CD8-positive, alpha-beta memory T cell (primary cell): ENCODE results near the gene SLC6A7. TPM values are rescaled to one million over a fixed set of nuclear protein-coding genes. Genes with fewer than 3 reads are reported as not detected.

Source experiments
- CTCF ChIA-PET: fragments of 350-600 bp; sonication (Branson Sonifier 250); formaldehyde crosslinking; loops from one replicate; lab custom pipeline; 2021; ENCODE audit warnings: antibody characterized with exemption; lab: Charles Lee
- POLR2A ChIA-PET: fragments of 350-600 bp; sonication (Branson Sonifier 250); formaldehyde crosslinking; loops from one replicate; lab custom pipeline; 2021; ENCODE audit warnings: antibody characterized with exemption; lab: Charles Lee
- DNase-seq, 5 donors: peaks; one replicate each; pipeline versions ENCODE4 v3.0.0 to v3.0.0-alpha.2; 2020 to 2022; ENCODE audit warnings: mixed read lengths in 1 of 5
- H3K27ac ChIP-seq: one replicate; pipeline ENCODE4 v1.7.0; 2013; ENCODE audit warnings: low read depth, mild to moderate bottlenecking, low read length, moderate library complexity
- H3K27me3 ChIP-seq: 2 replicates; pipeline ENCODE4 v1.7.0; 2013; ENCODE audit warnings: low read length, mild to moderate bottlenecking; ENCODE audit not compliant: insufficient read depth, poor library complexity, severe bottlenecking
- H3K36me3 ChIP-seq: 2 replicates; pipeline ENCODE4 v1.7.0; 2013; ENCODE audit warnings: mild to moderate bottlenecking, low read length, moderate library complexity; ENCODE audit not compliant: insufficient read depth
- H3K4me1 ChIP-seq: 2 replicates; pipeline ENCODE4 v1.7.0; 2013; ENCODE audit warnings: mild to moderate bottlenecking, low read length, moderate library complexity; ENCODE audit not compliant: insufficient read depth
- H3K4me3 ChIP-seq: 2 replicates; pipeline ENCODE4 v1.7.0; 2013; ENCODE audit warnings: mild to moderate bottlenecking, low read length
- H3K9me3 ChIP-seq: 2 replicates; pipeline ENCODE4 v1.7.0; 2013; ENCODE audit warnings: mild to moderate bottlenecking, low read length
- H3K27ac Mint-ChIP-seq, 8 donors: one replicate each; pipeline ENCODE4 v1.8.0; 2020 to 2021; ENCODE audit warnings: mixed read lengths in 8 of 8, mild to moderate bottlenecking in 6 of 8, inconsistent platforms in 3 of 8, moderate library complexity in 3 of 8
- H3K27me3 Mint-ChIP-seq, 2 donors: one replicate each; pipeline ENCODE4 v1.8.0; 2020 to 2021; ENCODE audit warnings: mixed read lengths in 2 of 2, mild to moderate bottlenecking in 1 of 2, moderate library complexity in 1 of 2
- H3K36me3 Mint-ChIP-seq, 3 donors: one replicate each; pipeline ENCODE4 v1.8.0; 2020 to 2021; ENCODE audit warnings: mixed read lengths in 3 of 3, inconsistent platforms in 1 of 3, mild to moderate bottlenecking in 1 of 3
- H3K4me1 Mint-ChIP-seq, 3 donors: one replicate each; pipeline ENCODE4 v1.8.0; 2020 to 2021; ENCODE audit warnings: mixed read lengths in 3 of 3, inconsistent platforms in 1 of 3, mild to moderate bottlenecking in 1 of 3
- H3K4me3 Mint-ChIP-seq, 7 donors: one replicate each; pipeline ENCODE4 v1.8.0; 2020 to 2021; ENCODE audit warnings: mixed read lengths in 7 of 7, mild to moderate bottlenecking in 6 of 7, moderate library complexity in 4 of 7, inconsistent platforms in 2 of 7
- H3K9me3 Mint-ChIP-seq, 5 donors: one replicate each; pipeline ENCODE4 v1.8.0; 2020 to 2022; ENCODE audit warnings: mixed read lengths in 5 of 5, mild to moderate bottlenecking in 3 of 5, moderate library complexity in 2 of 5, inconsistent platforms in 1 of 5
- polyA plus RNA-seq: library from polyadenylated mRNA; unstranded; fragments of 300-500 nt; fragmentation: Illumina TruSeq; gene quantifications from one replicate; pipeline ENCODE4 v1.2.3, GENCODE V29; 2021
- total RNA-seq, 2 experiments: library from RNA; stranded (reverse); gene quantifications; one replicate each; pipeline ENCODE4 v1.2.3, GENCODE V29; 2021

The SLC6A7 gene
- total and polyA plus RNA-seq, 3 experiments from 2014 or later = not detected

- peaks cover 2 to 11% of the 10 kb centered on the region in 2 donors for H3K27me3 Mint-ChIP-seq
- POLR2A ChIA-PET = no interaction called here
These were observed 64.9 kb downstream of the SLC6A7 start for GRCh38 chr5:150254774-150255173.

GRCh38 chr5:150255659-150256409 lies 66.0 kb downstream of the SLC6A7 start:
- Mint-ChIP-seq H3K27ac (peak overlapping the region in 1 of 8 donors; percentile 9), H3K4me3 (no peak overlapping the region), H3K27me3 (peaks cover 4 to 7% of the 10 kb centered on the region in 2 donors), H3K4me1 (no peaks in the 10 kb centered on the region), H3K36me3 (no peaks in the 10 kb centered on the region), H3K9me3 (no peaks in the 10 kb centered on the region)
- CTCF ChIA-PET = no interaction called here
- Histone ChIP-seq H3K27me3 (no peaks in the 10 kb centered on the region), H3K4me3 (no peak overlapping the region), H3K4me1 (no peaks in the 10 kb centered on the region), H3K36me3 (no peaks in the 10 kb centered on the region), H3K27ac (no peak overlapping the region), H3K9me3 (no peaks in the 10 kb centered on the region)
- POLR2A ChIA-PET = no interaction called here
- no peak for DNase-seq

More at GRCh38 chr5:150254774-150255173, 64.9 kb downstream of the SLC6A7 start:
- H3K27ac Mint-ChIP-seq = no peak overlapping the region
- no peaks in the 10 kb centered on the region for H3K36me3 Mint-ChIP-seq
- CTCF ChIA-PET = no interaction called here
- Histone ChIP-seq H3K27ac (no peak overlapping the region), H3K36me3 (no peaks in the 10 kb centered on the region), H3K27me3 (no peaks in the 10 kb centered on the region), H3K9me3 (no peaks in the 10 kb centered on the region), H3K4me1 (no peaks in the 10 kb centered on the region), H3K4me3 (no peak overlapping the region)
- no peaks in the 10 kb centered on the region for H3K4me1 Mint-ChIP-seq
- no peaks in the 10 kb centered on the region for H3K9me3 Mint-ChIP-seq
- no peak for DNase-seq
- no peak overlapping the region for H3K4me3 Mint-ChIP-seq

- ChIA-PET CTCF (no interaction called here), POLR2A (no interaction called here)
- Mint-ChIP-seq H3K27ac (peak overlapping the region in 1 of 8 donors; percentile 15), H3K4me1 (no peaks in the 10 kb centered on the region), H3K36me3 (no peaks in the 10 kb centered on the region), H3K9me3 (no peaks in the 10 kb centered on the region), H3K27me3 (peaks cover 3 to 4% of the 10 kb centered on the region in 2 donors), H3K4me3 (no peak overlapping the region)
- no peak overlapping the region for H3K27ac ChIP-seq
- no peak overlapping the region for H3K4me3 ChIP-seq
- H3K9me3 ChIP-seq = no peaks in the 10 kb centered on the region
- H3K27me3 ChIP-seq = no peaks in the 10 kb centered on the region
- H3K4me1 ChIP-seq = no peaks in the 10 kb centered on the region
- no peaks in the 10 kb centered on the region for H3K36me3 ChIP-seq
- DNase-seq = no peak
These were observed 66.7 kb downstream of the SLC6A7 start for GRCh38 chr5:150256410-150257064.

GRCh38 chr5:150257424-150257823 lies 67.6 kb downstream of the SLC6A7 start:
- no peak overlapping the region for H3K4me3 ChIP-seq
- Mint-ChIP-seq H3K4me1 (no peaks in the 10 kb centered on the region), H3K27me3 (peaks cover 3 to 6% of the 10 kb centered on the region in 2 donors), H3K4me3 (no peak overlapping the region), H3K27ac (no peak overlapping the region), H3K36me3 (no peaks in the 10 kb centered on the region), H3K9me3 (no peaks in the 10 kb centered on the region)
- no peak overlapping the region for H3K27ac ChIP-seq
- DNase-seq = no peak
- H3K9me3 ChIP-seq = no peaks in the 10 kb centered on the region
- H3K36me3 ChIP-seq = no peaks in the 10 kb centered on the region
- no peaks in the 10 kb centered on the region for H3K27me3 ChIP-seq
- POLR2A ChIA-PET = no interaction called here
- no peaks in the 10 kb centered on the region for H3K4me1 ChIP-seq
- CTCF ChIA-PET = no interaction called here

DNA sequence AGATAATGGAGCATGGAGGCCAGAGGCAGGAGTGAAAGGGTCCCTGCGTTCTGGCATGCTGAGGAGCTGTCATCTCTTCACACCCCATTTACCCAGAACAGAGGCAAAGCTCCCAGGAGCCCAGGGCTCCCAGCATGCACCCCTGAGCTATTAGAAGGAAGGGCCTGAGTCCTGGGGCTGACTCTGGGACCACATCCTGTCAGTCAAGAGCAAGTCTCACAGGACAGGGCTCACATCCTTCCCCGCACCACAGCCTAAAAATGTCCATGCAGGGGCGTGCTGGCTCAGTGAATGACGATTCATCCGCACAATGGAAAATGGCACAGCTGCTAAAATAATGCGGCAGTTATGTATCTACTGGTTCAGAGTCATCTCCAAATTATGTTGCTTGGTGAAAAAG lies 68.3 kb downstream of the SLC6A7 start:
- DNase-seq = no peak
- Histone ChIP-seq H3K27me3 (no peaks in the 10 kb centered on the region), H3K4me1 (no peaks in the 10 kb centered on the region), H3K36me3 (no peaks in the 10 kb centered on the region), H3K4me3 (no peak overlapping the region), H3K9me3 (no peaks in the 10 kb centered on the region), H3K27ac (no peak overlapping the region)
- Mint-ChIP-seq H3K9me3 (no peaks in the 10 kb centered on the region), H3K4me1 (no peaks in the 10 kb centered on the region), H3K36me3 (no peaks in the 10 kb centered on the region), H3K27ac (peak overlapping the region in 1 of 8 donors; percentile 33), H3K27me3 (peaks cover 3 to 6% of the 10 kb centered on the region in 2 donors), H3K4me3 (no peak overlapping the region)
- POLR2A ChIA-PET = no interaction called here
- CTCF ChIA-PET = no interaction called here

Other genes starting within 250 kb of the SLC6A7 start
- not detected for gene PDE6A, start 245.3 kb upstream of the SLC6A7 start, total RNA-seq
- gene PDE6A, start 245.3 kb upstream of the SLC6A7 start, polyA plus RNA-seq = not detected
- gene SLC26A2, start 229.3 kb upstream of the SLC6A7 start, total RNA-seq = 10 to 100 TPM in 1 of 2 experiments, 1 to 10 TPM in 1; 9.7 to 10.2 TPM
- gene SLC26A2, start 229.3 kb upstream of the SLC6A7 start, polyA plus RNA-seq = 4.6 TPM
- gene TIGD6, start 189.4 kb upstream of the SLC6A7 start, total RNA-seq = 1 to 10 TPM; 3.0 to 3.1 TPM
- gene TIGD6, start 189.4 kb upstream of the SLC6A7 start, polyA plus RNA-seq = 1.5 TPM
- 10 to 100 TPM; 36.8 to 40.7 TPM for gene HMGXB3, start 189.3 kb upstream of the SLC6A7 start, total RNA-seq
- gene HMGXB3, start 189.3 kb upstream of the SLC6A7 start, polyA plus RNA-seq = 15.3 TPM
- gene CSF1R, start 103.5 kb upstream of the SLC6A7 start, total RNA-seq = 1 to 10 TPM; 1.7 to 2.7 TPM
- 0.59 TPM for gene CSF1R, start 103.5 kb upstream of the SLC6A7 start, polyA plus RNA-seq
- gene PDGFRB, start 34.2 kb upstream of the SLC6A7 start, total RNA-seq = 1 to 10 TPM in 1 of 2 experiments, under 1 TPM in 1; 0.66 to 2.0 TPM
- 0.81 TPM for gene PDGFRB, start 34.2 kb upstream of the SLC6A7 start, polyA plus RNA-seq
- gene CDX1, start 23.3 kb upstream of the SLC6A7 start, total RNA-seq = not detected
- not detected for gene CDX1, start 23.3 kb upstream of the SLC6A7 start, polyA plus RNA-seq
- gene CAMK2A, start 99.7 kb downstream of the SLC6A7 start, total RNA-seq = not detected
- gene CAMK2A, start 99.7 kb downstream of the SLC6A7 start, polyA plus RNA-seq = not detected
- not detected for gene ARSI, start 112.8 kb downstream of the SLC6A7 start, total RNA-seq
- not detected for gene ARSI, start 112.8 kb downstream of the SLC6A7 start, polyA plus RNA-seq
- gene TCOF1, start 167.6 kb downstream of the SLC6A7 start, total RNA-seq = 100 to 1,000 TPM; 116 to 120 TPM
- gene TCOF1, start 167.6 kb downstream of the SLC6A7 start, polyA plus RNA-seq = 33.1 TPM
- 100 to 1,000 TPM; 319 to 324 TPM for gene CD74, start 222.8 kb downstream of the SLC6A7 start, total RNA-seq
- 1,273 TPM for gene CD74, start 222.8 kb downstream of the SLC6A7 start, polyA plus RNA-seq